ENCODE results near the gene GIGYF2.
"Not testable (repeated sequence)": the region's sequence is repeated elsewhere in the genome, so short reads cannot be mapped to it uniquely, and the experiment has no call there.

The GIGYF2 gene

GRCh38 chr2:232839411-232840079, 142.4 kb downstream of the GIGYF2 start:
- POLR2A ChIA-PET (ENCODE audit: low non-redundant PET), result no interaction called here
- CTCF ChIA-PET, result interaction anchor here (0.6 kb wide), 2 partner anchors 20 to 412 kb away, joined by 3 read pairs; partner anchors contain the start of gene ATG16L1
- TF ChIP-seq, protein P1, sequence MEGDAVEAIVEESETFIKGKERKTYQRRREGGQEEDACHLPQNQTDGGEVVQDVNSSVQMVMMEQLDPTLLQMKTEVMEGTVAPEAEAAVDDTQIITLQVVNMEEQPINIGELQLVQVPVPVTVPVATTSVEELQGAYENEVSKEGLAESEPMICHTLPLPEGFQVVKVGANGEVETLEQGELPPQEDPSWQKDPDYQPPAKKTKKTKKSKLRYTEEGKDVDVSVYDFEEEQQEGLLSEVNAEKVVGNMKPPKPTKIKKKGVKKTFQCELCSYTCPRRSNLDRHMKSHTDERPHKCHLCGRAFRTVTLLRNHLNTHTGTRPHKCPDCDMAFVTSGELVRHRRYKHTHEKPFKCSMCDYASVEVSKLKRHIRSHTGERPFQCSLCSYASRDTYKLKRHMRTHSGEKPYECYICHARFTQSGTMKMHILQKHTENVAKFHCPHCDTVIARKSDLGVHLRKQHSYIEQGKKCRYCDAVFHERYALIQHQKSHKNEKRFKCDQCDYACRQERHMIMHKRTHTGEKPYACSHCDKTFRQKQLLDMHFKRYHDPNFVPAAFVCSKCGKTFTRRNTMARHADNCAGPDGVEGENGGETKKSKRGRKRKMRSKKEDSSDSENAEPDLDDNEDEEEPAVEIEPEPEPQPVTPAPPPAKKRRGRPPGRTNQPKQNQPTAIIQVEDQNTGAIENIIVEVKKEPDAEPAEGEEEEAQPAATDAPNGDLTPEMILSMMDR (conservative IDR thresholded peaks at IDR 0.05; ENCODE audit: low read depth), result no peak
- no peak for DNase-seq (ENCODE audit: low spot score)
- no peak overlapping the region for H3K27ac ChIP-seq

GRCh38 chr2:232842689-232843088, 145.6 kb downstream of the GIGYF2 start:
- ChIA-PET CTCF (no interaction called here), POLR2A (ENCODE audit: low non-redundant PET) (no interaction called here)
- H3K27ac ChIP-seq, result no peak overlapping the region
- no peak for DNase-seq (ENCODE audit: low spot score)
- TF ChIP-seq, protein P1 (conservative IDR thresholded peaks at IDR 0.05; ENCODE audit: low read depth), result no peak

GRCh38 chr2:232843834-232844233, 146.7 kb downstream of the GIGYF2 start:
- ChIA-PET CTCF (no interaction called here), POLR2A (ENCODE audit: low non-redundant PET) (no interaction called here)
- no peak for DNase-seq (ENCODE audit: low spot score)
- H3K27ac ChIP-seq, result no peak overlapping the region
- TF ChIP-seq, protein P1 (conservative IDR thresholded peaks at IDR 0.05; ENCODE audit: low read depth), result no peak

DNA sequence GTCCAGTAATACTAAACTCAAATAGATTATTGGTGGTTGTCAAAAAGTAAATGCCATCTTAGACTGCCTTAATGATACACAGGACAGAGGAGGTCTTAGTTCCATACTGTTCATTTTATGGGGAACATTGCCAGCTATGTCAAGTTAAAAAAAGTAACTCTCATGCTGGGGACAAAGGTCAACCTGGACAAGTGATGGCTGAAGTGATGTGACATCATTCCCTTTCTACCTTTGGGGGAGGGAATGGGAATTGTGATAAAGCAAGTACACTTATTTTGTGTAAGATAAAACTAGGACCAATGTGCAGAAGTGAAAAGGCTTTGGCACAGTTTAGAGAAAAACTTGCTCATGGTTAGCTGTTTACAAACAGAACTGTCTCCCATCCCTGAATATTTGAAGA, 148.9 kb downstream of the GIGYF2 start:
- TF ChIP-seq, protein P1 (conservative IDR thresholded peaks at IDR 0.05; ENCODE audit: low read depth), result no peak
- POLR2A ChIA-PET (ENCODE audit: low non-redundant PET), result no interaction called here
- CTCF ChIA-PET, result no interaction called here
- no peak overlapping the region for H3K27ac ChIP-seq
- DNase-seq (ENCODE audit: low spot score), result no peak

- TF ChIP-seq, protein P1 (conservative IDR thresholded peaks at IDR 0.05; ENCODE audit: low read depth), result no peak
- CTCF ChIA-PET, result no interaction called here
- POLR2A ChIA-PET (ENCODE audit: low non-redundant PET), result no interaction called here
These were observed 152.9 kb downstream of the GIGYF2 start for GRCh38 chr2:232850039-232850438.

DNA sequence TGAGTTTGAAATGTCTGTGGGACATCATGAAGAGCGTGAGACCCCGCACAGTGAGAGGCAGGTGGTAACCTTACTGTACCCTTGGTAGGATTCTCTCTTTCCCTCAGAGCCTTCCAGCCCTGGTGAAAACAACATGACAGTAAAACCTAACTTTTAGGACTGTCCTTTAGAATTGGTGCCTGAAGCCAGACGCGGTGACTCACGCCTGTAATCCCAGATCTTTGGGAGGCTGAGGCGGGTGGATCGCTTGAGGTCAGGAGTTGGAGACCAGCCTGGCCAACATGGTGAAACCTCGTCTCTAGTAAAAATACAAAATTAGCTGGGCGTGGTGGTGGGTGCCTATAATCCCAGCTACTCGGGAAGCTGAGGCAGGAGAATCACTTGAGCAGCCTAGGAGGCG, 154.9 kb downstream of the GIGYF2 start:
- peak overlapping the region; percentile 49 for H3K27ac ChIP-seq
- DNase-seq (ENCODE audit: low spot score), result not testable (repeated sequence)
- CTCF ChIA-PET, result interaction anchor here (0.6 kb wide), 1 partner anchor 198 kb away, joined by 3 read pairs; no protein-coding TSS in a partner anchor

More at GRCh38 chr2:232850039-232850438, 152.9 kb downstream of the GIGYF2 start:
- DNase-seq (ENCODE audit: low spot score), result no peak
- H3K27ac ChIP-seq, result no peak overlapping the region

GRCh38 chr2:232852676-232853075, 155.5 kb downstream of the GIGYF2 start:
- no peak overlapping the region for H3K27ac ChIP-seq
- POLR2A ChIA-PET (ENCODE audit: low non-redundant PET), result no interaction called here
- CTCF ChIA-PET, result interaction anchor here (0.6 to 1.2 kb wide), 6 partner anchors 10 to 243 kb away, joined by 3 to 4 read pairs (median 3); no protein-coding TSS in a partner anchor
- no peak for DNase-seq (ENCODE audit: low spot score)
- TF ChIP-seq, protein P1 (conservative IDR thresholded peaks at IDR 0.05; ENCODE audit: low read depth), result no peak

More for the DNA sequence above, 154.9 kb downstream of the GIGYF2 start:
- POLR2A ChIA-PET (ENCODE audit: low non-redundant PET), result not testable (repeated sequence)

Measured in RWPE1 (cell line).